ENCODE measurements around the gene PSAPL1. TPM values are rescaled to one million over a fixed set of nuclear protein-coding genes. Genes with fewer than 3 reads are reported as not detected.

Gene PSAPL1
- total and polyA plus RNA-seq, 9 donors: 0.34 TPM; not detected in 8

GRCh38 chr4:7467471-7467870 lies 32.7 kb upstream of the PSAPL1 start:
- no peak overlapping the region for H3K4me3 ChIP-seq
- H3K36me3 ChIP-seq: no peaks in the 10 kb centered on the region
- H3K4me1 ChIP-seq (ENCODE audit: insufficient read depth): peaks cover 6% of the 10 kb centered on the region
- intact Hi-C loops (cut with DNase I): loop anchor here in 1 of 4 donors (10.0 kb wide), 1 partner anchor 247 kb away; no protein-coding TSS in a partner anchor
- DNase-seq: no peak
- TF ChIP-seq CTCF (IDR thresholded peaks at IDR 0.05): no peak
- no peak for TF ChIP-seq POLR2A (IDR thresholded peaks at IDR 0.05)
- no peak overlapping the region for H3K27ac ChIP-seq
- no peaks in the 10 kb centered on the region for H3K9me3 ChIP-seq
- no peaks in the 10 kb centered on the region for H3K27me3 ChIP-seq
- 90 to 94% (median 94%) methylated on average over 7 of the region's 7 CpGs for WGBS, 3 donors

GRCh38 chr4:7466904-7467303 lies 32.2 kb upstream of the PSAPL1 start:
- 87 to 92% (median 92%) methylated on average over 7 of the region's 7 CpGs for WGBS, 3 donors
- no peak for TF ChIP-seq EP300 (IDR thresholded peaks at IDR 0.05)
- no peak for TF ChIP-seq CTCF (IDR thresholded peaks at IDR 0.05)
- TF ChIP-seq POLR2A (IDR thresholded peaks at IDR 0.05): no peak
- Histone ChIP-seq H3K4me1 (ENCODE audit: insufficient read depth) (peaks cover 8% of the 10 kb centered on the region), H3K36me3 (no peaks in the 10 kb centered on the region), H3K27me3 (no peaks in the 10 kb centered on the region), H3K9me3 (no peaks in the 10 kb centered on the region), H3K27ac (no peak overlapping the region), H3K4me3 (no peak overlapping the region)
- DNase-seq: no peak
- intact Hi-C loops (cut with DNase I): loop anchor here in 1 of 4 donors (10.0 kb wide), 1 partner anchor 248 kb away; no protein-coding TSS in a partner anchor

- no peak overlapping the region for H3K27ac ChIP-seq
- H3K4me1 ChIP-seq (ENCODE audit: insufficient read depth): peaks cover 12% of the 10 kb centered on the region
- H3K27me3 ChIP-seq: no peaks in the 10 kb centered on the region
- TF ChIP-seq CTCF (IDR thresholded peaks at IDR 0.05) (no peak), POLR2A (IDR thresholded peaks at IDR 0.05) (no peak), EP300 (IDR thresholded peaks at IDR 0.05) (no peak)
- no peak for DNase-seq
- WGBS, 3 donors: 86 to 95% (median 93%) methylated on average over 8 of the region's 8 CpGs
- intact Hi-C loops (cut with DNase I): loop anchor here in 1 of 4 donors (10.0 kb wide), 1 partner anchor 249 kb away; no protein-coding TSS in a partner anchor
- H3K36me3 ChIP-seq: no peaks in the 10 kb centered on the region
- H3K4me3 ChIP-seq: no peak overlapping the region
- no peaks in the 10 kb centered on the region for H3K9me3 ChIP-seq
Observed at GRCh38 chr4:7466215-7466614, 31.5 kb upstream of the PSAPL1 start.

GRCh38 chr4:7465017-7465416 lies 30.3 kb upstream of the PSAPL1 start:
- no peak for TF ChIP-seq POLR2A (IDR thresholded peaks at IDR 0.05)
- no peak for TF ChIP-seq EP300 (IDR thresholded peaks at IDR 0.05)
- TF ChIP-seq CTCF (IDR thresholded peaks at IDR 0.05): no peak
- no peak for DNase-seq
- no peaks in the 10 kb centered on the region for H3K27me3 ChIP-seq
- WGBS, 3 donors: 87 to 96% (median 92%) methylated on average over 9 of the region's 9 CpGs
- no peak overlapping the region for H3K27ac ChIP-seq
- H3K36me3 ChIP-seq: no peaks in the 10 kb centered on the region
- intact Hi-C loops (cut with DNase I): loop anchor here in 1 of 4 donors (10.0 kb wide), 1 partner anchor 250 kb away; no protein-coding TSS in a partner anchor
- no peaks in the 10 kb centered on the region for H3K9me3 ChIP-seq
- H3K4me1 ChIP-seq (ENCODE audit: insufficient read depth): peaks cover 24% of the 10 kb centered on the region
- H3K4me3 ChIP-seq: no peak overlapping the region

Data from ovary (tissue), 9 donors.